Mesothelial cell of epicardium (in vitro differentiated cells): ENCODE results near the gene MAGI1. TPM values are rescaled to one million over a fixed set of nuclear protein-coding genes. Genes with fewer than 3 reads are reported as not detected.

Source experiments
- DNase-seq, 2 experiments: peaks; one replicate each; pipeline ENCODE4 v3.0.0; 2021; ENCODE audit warnings: low spot score in 2 of 2; ENCODE audit not compliant: unreplicated experiment in 2 of 2
- H3K27ac Mint-ChIP-seq: 2 replicates; pipeline ENCODE4 v1.8.0; 2021; ENCODE audit warnings: mixed read lengths
- H3K27me3 Mint-ChIP-seq: 2 replicates; pipeline ENCODE4 v1.8.0; 2021; ENCODE audit warnings: low read depth, mixed read lengths
- H3K36me3 Mint-ChIP-seq: 2 replicates; pipeline ENCODE4 v1.8.0; 2021; ENCODE audit warnings: mixed read lengths
- H3K4me1 Mint-ChIP-seq: 2 replicates; pipeline ENCODE4 v1.8.0; 2021; ENCODE audit warnings: mixed read lengths
- H3K4me3 Mint-ChIP-seq: 2 replicates; pipeline ENCODE4 v1.8.0; 2021; ENCODE audit warnings: mild to moderate bottlenecking, moderate library complexity, mixed read lengths
- H3K9me3 Mint-ChIP-seq: 2 replicates; pipeline ENCODE4 v1.8.0; 2021; ENCODE audit warnings: mixed read lengths
- CTCF ChIP-seq: fragments of 200-600 bp; sonication (generic); IDR thresholded peaks from one replicate; pipeline ENCODE4 v1.5.0; 2021; ENCODE audit warnings: antibody characterized with exemption; ENCODE audit not compliant: unreplicated experiment
- total RNA-seq: library from RNA; stranded (reverse); gene quantifications from 3 replicates; pipeline ENCODE4 v1.2.1, GENCODE V29; 2021

The MAGI1 gene
- total RNA-seq, 1 donor from 2014 or later, result 65.6 TPM

GRCh38 chr3:65816208-65816607 lies 222.5 kb downstream of the MAGI1 start:
- no peaks in the 10 kb centered on the region for H3K9me3 Mint-ChIP-seq
- no peak for DNase-seq
- peaks cover 34% of the 10 kb centered on the region for H3K4me1 Mint-ChIP-seq
- no peaks in the 10 kb centered on the region for H3K36me3 Mint-ChIP-seq
- no peak overlapping the region for H3K4me3 Mint-ChIP-seq
- H3K27me3 Mint-ChIP-seq, result no peaks in the 10 kb centered on the region
- no peak for TF ChIP-seq CTCF
- no peak overlapping the region for H3K27ac Mint-ChIP-seq

- Mint-ChIP-seq H3K9me3 (no peaks in the 10 kb centered on the region), H3K27ac (peak overlapping the region; percentile 39), H3K27me3 (no peaks in the 10 kb centered on the region), H3K4me1 (peaks cover 35% of the 10 kb centered on the region), H3K4me3 (no peak overlapping the region), H3K36me3 (no peaks in the 10 kb centered on the region)
- no peak for TF ChIP-seq CTCF
- no peak for DNase-seq
Observed at GRCh38 chr3:65814845-65815578, 223.7 kb downstream of the MAGI1 start.

GRCh38 chr3:65811892-65812291 lies 226.8 kb downstream of the MAGI1 start:
- Mint-ChIP-seq H3K4me3 (no peak overlapping the region), H3K9me3 (peaks cover 7% of the 10 kb centered on the region), H3K4me1 (peaks cover 35% of the 10 kb centered on the region), H3K27ac (peak overlapping the region; percentile 89), H3K36me3 (peaks cover 6% of the 10 kb centered on the region), H3K27me3 (no peaks in the 10 kb centered on the region)
- no peak for TF ChIP-seq CTCF
- no peak for DNase-seq

DNA sequence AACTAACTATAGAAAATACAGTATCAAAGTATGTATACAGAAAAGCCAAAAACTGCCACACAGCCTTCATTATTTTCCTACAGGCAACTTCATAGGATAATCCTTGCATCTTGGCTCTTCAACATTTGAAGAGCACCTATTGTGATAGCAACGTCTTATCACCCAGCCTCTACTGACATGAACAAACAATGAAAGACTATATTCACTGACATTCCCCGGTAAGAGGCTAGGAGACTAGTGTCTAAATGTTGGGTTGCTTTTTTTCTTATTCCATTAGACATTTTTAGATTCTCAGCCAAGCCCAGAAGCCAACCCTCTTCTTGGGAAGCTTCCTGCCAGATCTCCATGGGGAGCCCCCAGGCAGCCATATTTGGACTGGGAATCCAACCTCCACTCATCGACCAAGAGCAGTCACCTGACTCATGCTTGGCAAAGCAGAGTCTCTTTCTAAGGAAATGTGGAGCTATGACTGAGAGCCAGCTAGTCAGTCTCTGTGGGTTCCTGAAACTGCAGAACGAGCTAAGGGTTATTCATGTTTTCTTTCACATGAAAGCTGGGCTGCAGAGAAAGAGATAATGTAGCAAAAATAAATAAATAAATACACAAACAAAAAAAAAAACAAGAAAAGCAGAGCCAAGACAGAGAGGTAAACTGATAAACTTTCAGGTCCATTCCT lies 227.5 kb downstream of the MAGI1 start:
- peaks cover 35% of the 10 kb centered on the region for H3K4me1 Mint-ChIP-seq
- H3K27me3 Mint-ChIP-seq, result no peaks in the 10 kb centered on the region
- TF ChIP-seq CTCF, result no peak
- peaks cover 11% of the 10 kb centered on the region for H3K36me3 Mint-ChIP-seq
- H3K4me3 Mint-ChIP-seq, result no peak overlapping the region
- no peak for DNase-seq
- H3K9me3 Mint-ChIP-seq, result peaks cover 11% of the 10 kb centered on the region
- H3K27ac Mint-ChIP-seq, result peak overlapping the region; percentile 71

DNA sequence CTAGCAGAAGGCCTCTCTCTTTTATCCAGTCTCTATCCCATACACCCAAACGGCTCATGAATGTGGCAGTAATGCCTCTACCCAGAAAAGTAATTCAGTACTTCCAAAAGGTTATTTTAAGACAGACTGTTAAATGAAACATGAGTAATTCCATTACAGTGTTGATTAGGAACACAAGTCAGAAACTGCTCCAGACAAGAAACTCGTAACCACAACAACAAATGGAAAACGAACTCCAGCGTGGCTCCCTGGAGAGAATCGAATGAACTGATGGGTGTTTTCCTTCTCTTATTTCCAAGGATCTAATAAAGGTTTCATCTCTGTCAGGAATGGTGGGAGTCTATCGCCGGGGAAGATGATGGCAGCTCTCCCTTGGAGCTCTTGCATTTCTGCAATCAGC lies 228.4 kb downstream of the MAGI1 start:
- H3K4me3 Mint-ChIP-seq, result no peak overlapping the region
- H3K36me3 Mint-ChIP-seq, result peaks cover 15% of the 10 kb centered on the region
- peaks cover 32% of the 10 kb centered on the region for H3K4me1 Mint-ChIP-seq
- H3K9me3 Mint-ChIP-seq, result peaks cover 16% of the 10 kb centered on the region
- no peak overlapping the region for H3K27ac Mint-ChIP-seq
- no peak for DNase-seq
- no peaks in the 10 kb centered on the region for H3K27me3 Mint-ChIP-seq
- no peak for TF ChIP-seq CTCF
